HUES64 (cell line): Measurements from ENCODE around the gene MAP3K2.

ENCODE experiments used
- H3K27ac ChIP-seq: 2 replicates; pipeline ENCODE4 v1.7.0; 2013; ENCODE audit warnings: low read depth, low read length, inconsistent platforms
- H3K27me3 ChIP-seq: 2 replicates; pipeline ENCODE4 v1.6.1; 2013; ENCODE audit warnings: mild to moderate bottlenecking, low read length; ENCODE audit not compliant: insufficient read depth
- H3K36me3 ChIP-seq: 2 replicates; pipeline ENCODE4 v1.6.1; 2013; ENCODE audit warnings: mild to moderate bottlenecking, low read length; ENCODE audit not compliant: insufficient read depth
- H3K4me1 ChIP-seq: 2 replicates; pipeline ENCODE4 v1.6.1; 2013; ENCODE audit warnings: mild to moderate bottlenecking, low read length, moderate library complexity; ENCODE audit not compliant: insufficient read depth
- H3K4me3 ChIP-seq: 2 replicates; pipeline ENCODE4 v1.5.1; 2013; ENCODE audit warnings: mild to moderate bottlenecking, low read length, moderate library complexity
- H3K9ac ChIP-seq: 2 replicates; pipeline ENCODE4 v1.6.1; 2013; ENCODE audit warnings: mild to moderate bottlenecking, low read depth, low read length
- H3K9me3 ChIP-seq: 2 replicates; pipeline ENCODE4 v1.6.1; 2013; ENCODE audit warnings: low read depth, low read length; ENCODE audit not compliant: insufficient read depth
- WGBS: fragments of 150-250, 120-280 bp; methylation state at CpG from one replicate; pipeline ENCODE4 v1.1.7; 2013; ENCODE audit warnings: missing lambda C conversion rate; 5-methylcytosine and 5-hydroxymethylcytosine counted together

The MAP3K2 gene

DNA sequence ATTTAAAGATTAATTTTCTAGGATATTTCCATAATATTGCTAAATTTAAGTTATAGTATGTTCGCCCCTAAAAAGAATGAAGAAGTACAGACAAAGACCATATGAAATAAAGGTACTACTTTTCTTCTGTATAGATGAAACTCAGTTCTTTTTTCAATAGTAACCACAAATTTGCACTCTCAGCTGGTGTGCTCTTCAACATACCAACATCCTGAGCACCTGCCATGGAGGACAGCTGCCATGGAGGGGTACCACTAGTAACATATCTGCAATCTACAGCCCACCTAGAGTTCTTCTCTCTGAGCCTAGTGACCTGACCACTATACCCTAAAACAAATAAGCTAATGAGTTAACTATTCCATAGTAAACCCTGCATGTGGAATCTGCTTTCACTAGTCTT, 57.0 kb downstream of the MAP3K2 start:
- WGBS, result no CpG with 5 or more reads among the region's 1 CpG
- Histone ChIP-seq H3K9me3 (no peaks in the 10 kb centered on the region), H3K9ac (no peak overlapping the region), H3K27ac (no peak overlapping the region), H3K4me1 (no peaks in the 10 kb centered on the region), H3K4me3 (no peak overlapping the region), H3K36me3 (peaks cover 34% of the 10 kb centered on the region), H3K27me3 (no peaks in the 10 kb centered on the region)

DNA sequence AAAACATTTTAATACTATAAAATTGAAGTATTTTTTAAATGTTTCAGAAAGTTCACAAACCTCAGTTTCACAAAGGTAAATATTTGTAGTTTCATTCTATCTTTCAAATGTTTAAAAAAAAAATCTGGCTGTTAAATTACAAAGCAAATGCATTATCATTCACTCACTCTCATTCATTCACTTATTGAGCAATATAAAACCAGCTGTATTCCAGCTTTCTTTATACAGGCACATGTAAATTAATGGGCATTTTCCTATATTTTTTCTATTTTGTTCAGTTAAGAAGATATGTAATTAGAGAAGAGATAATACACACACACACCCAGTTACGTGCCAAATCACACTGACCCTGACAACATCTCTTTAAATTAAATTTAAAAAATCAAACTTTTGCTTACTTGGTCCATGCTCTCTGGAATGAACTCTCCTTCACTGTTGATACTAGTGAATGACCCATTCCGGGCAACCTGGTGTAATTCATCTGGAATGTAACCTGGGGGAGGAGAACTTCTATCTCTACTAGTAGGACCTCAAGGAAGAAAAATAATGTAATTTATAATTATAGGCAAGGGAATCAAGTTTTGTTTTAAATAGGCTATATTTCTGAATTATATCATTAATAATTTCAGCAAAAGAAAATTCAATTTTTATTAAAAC, 61.4 kb downstream of the MAP3K2 start:
- no peak overlapping the region for H3K9ac ChIP-seq
- no peak overlapping the region for H3K27ac ChIP-seq
- H3K4me1 ChIP-seq, result no peaks in the 10 kb centered on the region
- H3K9me3 ChIP-seq, result no peaks in the 10 kb centered on the region
- H3K27me3 ChIP-seq, result no peaks in the 10 kb centered on the region
- WGBS, result 96% methylated on average over 2 of the region's 2 CpGs
- no peak overlapping the region for H3K4me3 ChIP-seq
- H3K36me3 ChIP-seq, result peaks cover 68% of the 10 kb centered on the region

DNA sequence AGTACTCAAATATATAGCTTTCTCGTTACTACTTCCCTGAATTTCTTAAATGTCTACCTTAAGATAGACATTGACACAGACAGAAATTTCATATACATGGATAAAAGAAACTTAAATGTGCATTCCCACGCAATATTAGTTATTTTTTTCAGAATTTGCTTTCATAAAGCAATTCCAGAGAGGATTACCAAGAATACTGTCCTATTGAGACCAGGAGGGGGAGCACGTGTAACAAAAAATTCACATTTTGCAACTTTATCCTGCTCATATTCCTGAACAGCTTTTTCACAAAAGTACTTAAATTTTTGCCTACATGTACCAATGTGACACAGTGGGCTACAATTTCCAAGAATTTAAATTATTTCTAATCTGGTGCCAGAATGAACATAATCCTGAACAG, 63.1 kb downstream of the MAP3K2 start:
- H3K4me1 ChIP-seq, result no peaks in the 10 kb centered on the region
- H3K36me3 ChIP-seq, result peaks cover 65% of the 10 kb centered on the region
- H3K9ac ChIP-seq, result no peak overlapping the region
- H3K4me3 ChIP-seq, result no peak overlapping the region
- no peaks in the 10 kb centered on the region for H3K9me3 ChIP-seq
- WGBS, result 56% methylated on average over 2 of the region's 3 CpGs
- H3K27ac ChIP-seq, result no peak overlapping the region
- no peaks in the 10 kb centered on the region for H3K27me3 ChIP-seq

DNA sequence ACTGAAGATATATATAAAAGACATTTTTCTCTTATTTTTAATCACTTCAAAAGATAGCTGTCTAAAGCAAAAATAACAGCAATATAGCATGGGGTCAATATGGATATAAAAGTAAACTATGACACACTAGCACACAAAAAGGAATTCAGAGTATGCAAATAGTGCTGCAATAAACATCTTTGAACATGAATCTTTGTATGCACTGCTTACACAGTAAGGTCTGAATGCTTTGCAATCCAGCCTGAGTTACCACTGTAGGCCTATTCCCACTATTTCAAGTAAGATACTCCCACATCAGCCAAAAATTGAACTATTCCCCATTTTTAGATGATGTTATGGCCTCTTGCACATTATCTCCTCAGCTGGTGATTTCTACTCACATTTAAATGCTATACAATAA, 66.5 kb downstream of the MAP3K2 start:
- Histone ChIP-seq H3K4me1 (no peaks in the 10 kb centered on the region), H3K27me3 (no peaks in the 10 kb centered on the region), H3K27ac (no peak overlapping the region), H3K36me3 (peaks cover 71% of the 10 kb centered on the region), H3K4me3 (no peak overlapping the region), H3K9ac (no peak overlapping the region), H3K9me3 (no peaks in the 10 kb centered on the region)

DNA sequence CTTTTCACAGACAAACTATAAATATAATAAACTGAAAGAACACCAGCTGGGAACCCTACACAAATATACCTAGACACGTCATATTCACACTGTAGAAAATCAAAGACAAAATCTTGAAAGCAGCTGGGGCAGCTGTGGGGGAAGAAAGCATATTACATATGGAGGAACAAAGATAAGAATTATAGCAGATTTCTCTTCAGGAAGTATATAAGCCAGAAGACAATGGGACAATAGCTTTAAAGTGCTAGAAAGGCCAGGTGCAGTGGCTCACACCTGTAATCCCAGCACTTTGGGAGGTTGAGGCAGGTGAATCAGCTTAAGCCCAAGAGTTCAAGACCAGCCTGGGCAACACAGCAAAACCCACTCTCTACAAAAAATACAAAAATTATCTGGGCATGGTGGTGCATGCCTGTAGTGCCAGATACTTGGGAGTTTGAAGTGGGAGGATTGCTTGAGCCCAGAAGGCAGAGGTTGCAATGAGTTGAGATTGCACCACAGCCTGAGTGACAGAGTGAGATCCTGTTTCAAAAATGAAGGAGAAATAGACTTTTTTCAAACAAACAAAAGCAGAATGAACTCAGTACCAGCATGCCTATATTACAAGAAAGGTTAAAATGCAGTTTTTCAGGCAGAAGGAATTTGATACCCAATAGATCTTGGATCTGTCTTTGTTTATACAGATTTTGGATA, 67.0 kb downstream of the MAP3K2 start:
- peaks cover 71% of the 10 kb centered on the region for H3K36me3 ChIP-seq
- 100% methylated on average over 1 of the region's 1 CpG for WGBS

DNA sequence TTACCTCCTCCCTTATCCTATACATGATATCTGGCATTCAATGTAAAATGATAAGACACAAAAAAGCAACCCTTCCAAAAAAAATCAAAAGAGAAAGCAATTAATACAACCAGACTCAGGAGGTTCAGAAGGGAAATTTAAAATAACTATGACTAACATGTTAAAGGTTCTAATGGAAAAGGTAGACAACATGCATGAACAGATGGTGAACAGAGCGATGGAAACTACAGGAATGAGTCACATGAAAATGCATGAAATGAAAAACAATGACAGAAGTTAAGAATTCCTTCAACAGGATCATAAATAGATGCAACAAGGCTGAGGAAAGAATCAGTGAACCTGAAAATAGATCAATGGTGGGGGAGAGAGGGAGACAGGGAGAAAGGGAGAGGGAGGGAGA, 67.7 kb downstream of the MAP3K2 start:
- no peak overlapping the region for H3K4me3 ChIP-seq
- no peaks in the 10 kb centered on the region for H3K9me3 ChIP-seq
- no peak overlapping the region for H3K9ac ChIP-seq
- H3K27me3 ChIP-seq, result no peaks in the 10 kb centered on the region
- no peaks in the 10 kb centered on the region for H3K4me1 ChIP-seq
- no peak overlapping the region for H3K27ac ChIP-seq
- H3K36me3 ChIP-seq, result peaks cover 67% of the 10 kb centered on the region
- WGBS, result 88% methylated on average over 1 of the region's 1 CpG

More for the DNA sequence above, 67.0 kb downstream of the MAP3K2 start:
- Histone ChIP-seq H3K9ac (no peak overlapping the region), H3K9me3 (no peaks in the 10 kb centered on the region), H3K4me3 (no peak overlapping the region), H3K4me1 (no peaks in the 10 kb centered on the region), H3K27me3 (no peaks in the 10 kb centered on the region), H3K27ac (no peak overlapping the region)

DNA sequence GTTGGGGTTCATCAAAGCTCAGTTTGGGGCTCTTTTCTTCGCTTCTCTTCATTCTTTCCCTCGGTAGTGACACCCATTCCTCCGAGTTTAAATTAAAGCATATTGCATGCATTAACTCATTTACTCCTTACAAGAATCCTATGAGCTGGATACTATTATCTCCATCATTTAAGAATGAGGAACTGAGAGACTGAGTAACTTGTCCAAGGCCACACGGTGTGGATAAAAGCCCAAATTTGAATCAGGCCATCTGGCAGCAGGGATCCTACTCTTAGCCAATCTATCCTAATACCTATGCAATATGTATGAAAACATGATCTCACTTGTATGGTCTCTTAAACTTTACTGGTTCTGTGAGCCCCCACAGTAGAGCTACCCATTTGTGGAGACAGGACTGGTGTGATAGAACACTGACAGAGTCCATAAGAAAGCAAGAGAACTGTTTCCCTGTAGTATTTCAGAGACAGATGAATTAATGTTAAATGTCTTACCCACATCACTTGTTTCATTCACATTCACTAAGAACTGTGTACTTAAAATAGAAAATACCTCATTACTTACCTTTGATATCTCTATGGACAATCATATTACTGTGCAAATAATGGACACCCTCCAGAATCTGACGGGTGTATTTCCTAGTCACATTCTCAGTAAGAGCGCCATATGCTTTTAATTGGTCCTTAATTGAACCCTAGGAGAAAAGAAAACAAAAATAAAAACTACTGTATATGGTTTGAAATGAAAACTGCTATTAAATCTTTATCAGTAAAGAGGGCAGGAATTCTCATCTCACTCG, 73.4 kb downstream of the MAP3K2 start:
- Histone ChIP-seq H3K9me3 (no peaks in the 10 kb centered on the region), H3K27ac (no peak overlapping the region), H3K4me1 (no peaks in the 10 kb centered on the region), H3K9ac (no peak overlapping the region), H3K27me3 (no peaks in the 10 kb centered on the region), H3K4me3 (no peak overlapping the region), H3K36me3 (peaks cover 58% of the 10 kb centered on the region)
- 94% methylated on average over 5 of the region's 7 CpGs for WGBS

DNA sequence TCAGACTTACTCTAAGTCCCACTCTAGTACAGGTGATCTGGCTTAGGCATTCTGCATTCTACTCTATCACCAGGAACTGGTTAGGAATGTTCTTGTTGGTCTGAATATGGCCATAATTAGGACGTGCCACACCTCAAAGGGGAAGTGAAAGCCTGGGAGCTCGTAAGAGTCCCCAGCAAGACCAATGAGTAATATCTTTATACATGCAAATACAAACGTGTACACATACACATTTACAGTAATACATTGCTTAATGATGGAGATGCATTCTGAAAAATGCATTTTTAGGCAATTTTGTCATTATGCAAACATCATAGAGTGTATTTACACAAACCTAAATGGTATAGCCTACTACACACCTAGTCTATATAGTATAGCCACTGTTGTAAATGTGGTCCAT, 74.4 kb downstream of the MAP3K2 start:
- Histone ChIP-seq H3K27me3 (no peaks in the 10 kb centered on the region), H3K36me3 (peaks cover 54% of the 10 kb centered on the region), H3K9me3 (no peaks in the 10 kb centered on the region), H3K4me3 (no peak overlapping the region), H3K9ac (no peak overlapping the region), H3K4me1 (no peaks in the 10 kb centered on the region), H3K27ac (no peak overlapping the region)
- 100% methylated on average over 3 of the region's 3 CpGs for WGBS

DNA sequence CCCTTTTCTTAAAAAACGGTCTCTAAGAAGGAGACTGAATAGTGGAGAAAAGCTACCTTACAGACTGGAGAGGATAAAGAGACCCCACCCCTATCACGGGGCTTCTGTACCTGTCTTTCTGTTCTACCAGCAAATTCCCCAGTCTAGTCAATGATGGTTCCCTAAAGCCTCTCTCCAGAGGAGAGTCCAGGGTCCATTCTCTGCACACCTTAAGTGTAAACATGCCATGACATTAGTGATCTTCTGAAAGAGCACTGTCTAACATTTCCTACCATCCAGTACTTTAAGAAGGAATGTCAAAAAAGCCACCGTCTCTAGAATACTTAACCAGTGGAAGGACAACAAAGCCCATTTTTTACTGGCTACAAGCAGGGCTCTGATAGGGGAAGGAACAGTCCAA, 76.8 kb downstream of the MAP3K2 start:
- Histone ChIP-seq H3K27ac (no peak overlapping the region), H3K27me3 (no peaks in the 10 kb centered on the region), H3K9ac (no peak overlapping the region), H3K4me3 (no peak overlapping the region), H3K4me1 (no peaks in the 10 kb centered on the region), H3K9me3 (no peaks in the 10 kb centered on the region), H3K36me3 (peaks cover 53% of the 10 kb centered on the region)
- WGBS, result 96% methylated on average over 3 of the region's 3 CpGs

DNA sequence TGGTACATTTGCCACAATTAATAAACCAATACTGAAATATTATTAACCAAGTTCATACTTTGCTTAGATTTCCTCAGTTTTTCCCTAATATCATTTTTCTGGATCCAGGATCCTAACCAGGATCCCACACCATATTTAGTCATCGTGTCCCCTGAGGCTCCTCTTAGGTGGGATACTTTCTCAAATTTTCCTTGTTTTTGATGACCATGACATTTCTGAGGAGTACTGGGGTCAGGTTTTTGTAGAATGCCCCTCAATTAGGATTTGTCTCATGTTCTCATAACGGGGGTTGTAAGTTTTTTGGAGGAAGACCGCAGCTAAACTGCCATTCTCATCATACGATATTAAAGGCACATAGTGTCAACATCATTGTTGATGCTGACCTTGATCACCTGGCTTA, 78.3 kb downstream of the MAP3K2 start:
- 91% methylated on average over 4 of the region's 4 CpGs for WGBS
- H3K4me3 ChIP-seq, result no peak overlapping the region
- no peaks in the 10 kb centered on the region for H3K27me3 ChIP-seq
- H3K9me3 ChIP-seq, result no peaks in the 10 kb centered on the region
- H3K27ac ChIP-seq, result no peak overlapping the region
- peaks cover 55% of the 10 kb centered on the region for H3K36me3 ChIP-seq
- no peaks in the 10 kb centered on the region for H3K4me1 ChIP-seq
- no peak overlapping the region for H3K9ac ChIP-seq

DNA sequence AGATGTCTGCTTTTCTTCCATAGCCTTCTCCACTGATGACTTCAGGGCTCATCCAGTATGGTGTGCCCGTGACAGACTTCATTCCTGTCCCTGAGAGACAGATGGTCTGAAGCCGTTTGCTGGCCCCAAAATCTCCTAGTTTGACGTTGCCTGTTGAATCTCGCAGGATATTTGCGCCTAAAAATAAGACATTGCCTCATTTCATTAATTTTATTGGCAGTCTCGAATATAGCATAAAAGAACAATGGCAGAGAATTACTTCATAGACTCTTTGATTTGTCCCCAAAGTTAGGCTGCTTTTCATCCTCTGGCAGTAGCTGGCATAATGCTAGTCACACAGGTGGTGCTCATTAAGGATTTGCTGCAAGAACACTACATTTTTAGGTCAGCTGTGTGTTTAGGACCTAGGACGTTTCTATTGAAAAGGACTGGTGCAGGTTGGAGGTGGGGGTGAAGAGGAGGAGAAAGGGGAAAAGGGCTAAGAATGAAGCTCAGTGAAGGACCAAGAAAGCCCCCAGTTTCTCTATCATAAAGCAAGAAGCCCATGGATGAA, 79.1 kb downstream of the MAP3K2 start:
- peaks cover 47% of the 10 kb centered on the region for H3K36me3 ChIP-seq
- no peaks in the 10 kb centered on the region for H3K4me1 ChIP-seq
- WGBS, result 92% methylated on average over 7 of the region's 7 CpGs
- H3K27ac ChIP-seq, result no peak overlapping the region
- no peaks in the 10 kb centered on the region for H3K27me3 ChIP-seq
- H3K9me3 ChIP-seq, result no peaks in the 10 kb centered on the region
- H3K4me3 ChIP-seq, result no peak overlapping the region
- no peak overlapping the region for H3K9ac ChIP-seq
